Measurements from ENCODE around the gene PSMD2.

GRCh38 chr3:184307915-184308314, 8.9 kb downstream of the PSMD2 start:
- TF ChIP-seq, protein P1, sequence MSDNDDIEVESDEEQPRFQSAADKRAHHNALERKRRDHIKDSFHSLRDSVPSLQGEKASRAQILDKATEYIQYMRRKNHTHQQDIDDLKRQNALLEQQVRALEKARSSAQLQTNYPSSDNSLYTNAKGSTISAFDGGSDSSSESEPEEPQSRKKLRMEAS (CRISPR knock-in tag; IDR thresholded peaks at IDR 0.05), result no peak
- TF ChIP-seq CREB1 (CRISPR knock-in tag; IDR thresholded peaks at IDR 0.05) (no peak), OVOL2 (CRISPR knock-in tag; IDR thresholded peaks at IDR 0.05; ENCODE audit: borderline replicate concordance) (no peak), CTCF (IDR thresholded peaks at IDR 0.05) (no peak), HMGXB4 (CRISPR knock-in tag; IDR thresholded peaks at IDR 0.05) (no peak), ZNF263 (CRISPR knock-in tag; IDR thresholded peaks at IDR 0.05; ENCODE audit: low read depth) (no peak), NFYB (CRISPR knock-in tag; conservative IDR thresholded peaks at IDR 0.05; ENCODE audit: low read depth) (no peak), NR1H2 (CRISPR knock-in tag; IDR thresholded peaks at IDR 0.05) (no peak), IRF2 (CRISPR knock-in tag; IDR thresholded peaks at IDR 0.05; ENCODE audit: borderline replicate concordance, low read depth) (no peak), FOXK1 (CRISPR knock-in tag; IDR thresholded peaks at IDR 0.05) (no peak), GABPB1 (CRISPR knock-in tag; IDR thresholded peaks at IDR 0.05) (no peak), TEAD4 (CRISPR knock-in tag; IDR thresholded peaks at IDR 0.05) (no peak)
- TF ChIP-seq, protein P2, sequence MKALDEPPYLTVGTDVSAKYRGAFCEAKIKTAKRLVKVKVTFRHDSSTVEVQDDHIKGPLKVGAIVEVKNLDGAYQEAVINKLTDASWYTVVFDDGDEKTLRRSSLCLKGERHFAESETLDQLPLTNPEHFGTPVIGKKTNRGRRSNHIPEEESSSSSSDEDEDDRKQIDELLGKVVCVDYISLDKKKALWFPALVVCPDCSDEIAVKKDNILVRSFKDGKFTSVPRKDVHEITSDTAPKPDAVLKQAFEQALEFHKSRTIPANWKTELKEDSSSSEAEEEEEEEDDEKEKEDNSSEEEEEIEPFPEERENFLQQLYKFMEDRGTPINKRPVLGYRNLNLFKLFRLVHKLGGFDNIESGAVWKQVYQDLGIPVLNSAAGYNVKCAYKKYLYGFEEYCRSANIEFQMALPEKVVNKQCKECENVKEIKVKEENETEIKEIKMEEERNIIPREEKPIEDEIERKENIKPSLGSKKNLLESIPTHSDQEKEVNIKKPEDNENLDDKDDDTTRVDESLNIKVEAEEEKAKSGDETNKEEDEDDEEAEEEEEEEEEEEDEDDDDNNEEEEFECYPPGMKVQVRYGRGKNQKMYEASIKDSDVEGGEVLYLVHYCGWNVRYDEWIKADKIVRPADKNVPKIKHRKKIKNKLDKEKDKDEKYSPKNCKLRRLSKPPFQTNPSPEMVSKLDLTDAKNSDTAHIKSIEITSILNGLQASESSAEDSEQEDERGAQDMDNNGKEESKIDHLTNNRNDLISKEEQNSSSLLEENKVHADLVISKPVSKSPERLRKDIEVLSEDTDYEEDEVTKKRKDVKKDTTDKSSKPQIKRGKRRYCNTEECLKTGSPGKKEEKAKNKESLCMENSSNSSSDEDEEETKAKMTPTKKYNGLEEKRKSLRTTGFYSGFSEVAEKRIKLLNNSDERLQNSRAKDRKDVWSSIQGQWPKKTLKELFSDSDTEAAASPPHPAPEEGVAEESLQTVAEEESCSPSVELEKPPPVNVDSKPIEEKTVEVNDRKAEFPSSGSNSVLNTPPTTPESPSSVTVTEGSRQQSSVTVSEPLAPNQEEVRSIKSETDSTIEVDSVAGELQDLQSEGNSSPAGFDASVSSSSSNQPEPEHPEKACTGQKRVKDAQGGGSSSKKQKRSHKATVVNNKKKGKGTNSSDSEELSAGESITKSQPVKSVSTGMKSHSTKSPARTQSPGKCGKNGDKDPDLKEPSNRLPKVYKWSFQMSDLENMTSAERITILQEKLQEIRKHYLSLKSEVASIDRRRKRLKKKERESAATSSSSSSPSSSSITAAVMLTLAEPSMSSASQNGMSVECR (CRISPR knock-in tag; IDR thresholded peaks at IDR 0.05; ENCODE audit: borderline replicate concordance), result no peak

Measured in WTC11 (cell line).